ENCODE measurements around the gene ASRGL1.

ASRGL1 gene

DNA sequence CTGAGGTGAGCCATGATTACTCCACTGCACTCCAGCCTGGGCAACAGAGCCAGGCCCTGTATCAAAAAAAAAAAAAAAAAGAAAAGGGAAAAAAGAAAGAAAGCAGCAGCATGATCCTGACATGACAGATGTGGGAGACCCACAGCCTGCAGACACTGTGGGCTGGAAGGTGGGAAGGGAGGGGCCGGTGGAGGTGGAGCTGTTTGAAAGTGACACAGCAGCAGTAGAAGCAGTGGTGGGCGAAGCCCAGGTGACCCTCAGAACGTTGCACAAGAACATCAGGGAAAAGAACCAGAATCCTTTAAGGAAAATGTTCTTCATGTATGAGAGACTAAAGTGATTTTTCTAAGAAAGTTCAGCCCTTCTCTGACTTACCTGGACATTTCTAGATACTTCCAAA, 55.3 kb downstream of the ASRGL1 start:
- no peak for DNase-seq

DNA sequence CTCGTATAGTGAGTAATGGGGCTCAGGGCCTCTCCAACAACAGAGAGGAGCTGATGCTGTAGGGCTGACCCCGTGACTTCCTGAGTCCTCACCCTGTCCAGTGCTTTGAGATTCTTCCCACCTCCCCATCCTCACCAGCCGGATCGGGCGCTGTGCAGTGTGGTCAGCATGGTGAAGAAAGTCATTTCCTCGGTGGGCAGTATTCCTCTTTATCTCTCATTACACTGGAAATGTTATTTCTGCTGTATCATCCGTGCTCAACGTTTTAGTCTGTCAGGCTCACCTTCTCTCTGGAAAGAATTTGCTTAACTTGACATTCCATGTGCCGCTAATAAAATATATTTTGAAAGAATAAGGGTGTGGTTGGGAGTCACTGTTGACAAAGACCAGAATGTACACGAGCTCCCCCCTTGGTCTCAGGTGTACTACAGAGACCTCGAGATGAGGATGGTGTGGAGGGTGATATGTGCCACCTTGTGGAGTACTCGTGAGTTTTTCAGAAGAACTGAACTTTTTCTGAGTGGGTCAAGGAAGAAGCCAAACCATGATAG, 55.9 kb downstream of the ASRGL1 start:
- no peak for DNase-seq

DNA sequence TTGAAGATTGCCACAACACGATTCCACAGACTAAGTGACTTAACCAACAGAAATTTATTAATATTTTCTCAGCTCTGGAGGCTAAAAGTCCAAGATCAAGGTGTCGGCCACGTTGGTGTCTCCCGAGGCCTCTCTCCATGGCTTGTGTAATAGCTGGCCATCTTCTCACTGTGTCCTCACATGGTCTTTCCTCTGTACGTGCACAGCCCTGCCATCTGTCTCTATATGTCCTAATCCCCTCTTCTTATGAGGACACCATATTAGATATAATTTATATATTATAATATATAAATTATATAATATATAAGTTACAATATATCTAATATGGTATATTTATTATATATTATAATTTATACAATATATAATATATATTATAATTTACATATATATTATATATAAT, 56.5 kb downstream of the ASRGL1 start:
- no peak for DNase-seq

- peak in 54 of 58 donors; percentile 9 to 86 (median 62) for DNase-seq
Measured at GRCh38 chr11:62394825-62395538, 57.7 kb downstream of the ASRGL1 start.

DNA sequence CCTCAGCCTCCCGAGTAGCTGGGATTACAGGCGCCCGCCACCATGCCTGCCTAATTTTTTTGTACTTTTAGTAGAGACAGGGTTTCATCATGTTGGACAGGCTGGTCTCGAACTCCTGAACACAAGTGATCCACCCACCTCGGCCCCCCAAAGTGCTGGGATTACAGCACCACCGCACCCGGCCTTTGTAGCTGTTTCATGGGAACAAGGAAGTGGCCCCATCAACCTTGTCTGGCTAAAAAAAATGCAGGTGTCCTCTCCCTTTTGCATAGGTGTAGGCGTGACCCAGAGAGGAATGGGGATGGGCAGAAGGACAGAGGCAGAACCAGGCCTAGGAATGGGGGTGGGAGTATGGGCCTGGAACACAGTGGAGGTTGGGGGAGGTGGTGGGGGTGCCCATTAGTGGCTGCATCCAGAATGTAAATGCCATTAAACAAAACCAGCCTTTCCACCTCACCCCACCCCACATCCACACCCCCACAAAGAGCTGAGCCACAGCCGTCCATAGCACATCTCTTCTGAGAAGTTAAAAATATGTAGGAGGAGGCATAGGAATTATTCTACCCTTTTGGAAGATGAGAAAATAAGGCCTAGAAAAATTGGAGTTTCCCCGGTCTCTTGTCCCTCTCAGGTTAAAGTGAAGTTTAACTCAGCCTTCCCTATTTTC, 58.8 kb downstream of the ASRGL1 start:
- no peak for DNase-seq

GRCh38 chr11:62398011-62398994, 61.1 kb downstream of the ASRGL1 start:
- no peak for DNase-seq

DNA sequence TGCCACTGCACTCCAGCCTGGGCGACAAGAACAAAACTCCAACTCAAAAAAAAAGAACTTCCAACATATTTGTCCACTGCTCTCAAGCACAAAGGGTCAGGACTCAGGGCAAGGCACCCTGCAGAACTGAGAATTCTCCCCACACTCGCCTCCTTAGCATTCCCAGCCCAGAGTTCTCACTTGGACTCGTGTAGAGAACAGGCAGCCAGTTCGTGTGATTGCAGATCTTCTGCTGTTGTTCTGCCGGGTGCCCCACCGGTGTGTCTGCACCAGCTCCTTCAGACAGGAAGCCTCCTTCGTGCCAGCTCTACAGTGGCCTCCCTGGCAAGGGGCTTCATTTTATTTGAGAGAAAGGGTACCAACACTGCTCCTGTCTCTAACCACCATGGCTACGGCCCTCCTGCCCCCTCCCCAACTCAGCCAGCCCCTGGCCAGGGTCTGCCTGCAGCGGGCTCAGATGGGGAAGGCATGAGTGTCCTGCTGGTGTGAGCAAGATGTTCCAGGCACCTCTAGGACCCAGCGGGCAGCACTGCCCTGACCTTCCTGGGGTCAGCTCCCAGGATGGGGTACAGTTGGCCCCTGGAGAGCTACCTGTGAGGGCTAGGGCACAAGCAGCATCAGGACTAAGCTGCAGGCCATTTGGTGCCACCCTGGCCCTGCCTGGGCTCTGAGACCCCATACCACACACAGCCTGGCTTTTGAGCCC, 62.1 kb downstream of the ASRGL1 start:
- DNase-seq: peak in 11 of 58 donors; percentile 13 to 50 (median 19)

DNA sequence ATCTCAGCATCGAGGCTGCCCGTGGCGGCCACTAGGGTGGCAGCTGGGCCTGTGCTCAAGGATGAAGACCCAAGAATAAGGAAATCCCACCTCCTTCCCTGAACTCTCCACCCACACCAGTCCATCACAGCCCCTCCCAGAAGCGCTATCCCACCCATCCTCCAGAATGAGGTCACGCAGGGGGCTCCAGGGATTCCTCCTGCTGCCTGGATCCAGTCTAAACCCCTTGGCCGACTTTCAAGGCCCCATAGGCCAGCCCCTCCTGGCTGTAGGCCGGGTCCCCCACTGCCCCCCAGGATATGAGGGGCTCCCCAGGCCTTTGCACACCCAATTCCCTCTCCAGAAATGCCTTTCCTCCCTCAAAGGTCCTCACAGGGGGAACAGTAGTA, 62.6 kb downstream of the ASRGL1 start:
- no peak for DNase-seq

GRCh38 chr11:62400281-62400680, 63.0 kb downstream of the ASRGL1 start:
- peak in 1 of 58 donors; percentile 19 for DNase-seq

- peak in 51 of 58 donors; percentile 20 to 86 (median 60) for DNase-seq
Measured at GRCh38 chr11:62400760-62401159, 63.5 kb downstream of the ASRGL1 start.

GRCh38 chr11:62401356-62401755, 64.1 kb downstream of the ASRGL1 start:
- DNase-seq: no peak

GRCh38 chr11:62401811-62402210, 64.6 kb downstream of the ASRGL1 start:
- no peak for DNase-seq

- peak in 1 of 58 donors; percentile 15 for DNase-seq
Measured at GRCh38 chr11:62402226-62402959, 65.1 kb downstream of the ASRGL1 start.

DNA sequence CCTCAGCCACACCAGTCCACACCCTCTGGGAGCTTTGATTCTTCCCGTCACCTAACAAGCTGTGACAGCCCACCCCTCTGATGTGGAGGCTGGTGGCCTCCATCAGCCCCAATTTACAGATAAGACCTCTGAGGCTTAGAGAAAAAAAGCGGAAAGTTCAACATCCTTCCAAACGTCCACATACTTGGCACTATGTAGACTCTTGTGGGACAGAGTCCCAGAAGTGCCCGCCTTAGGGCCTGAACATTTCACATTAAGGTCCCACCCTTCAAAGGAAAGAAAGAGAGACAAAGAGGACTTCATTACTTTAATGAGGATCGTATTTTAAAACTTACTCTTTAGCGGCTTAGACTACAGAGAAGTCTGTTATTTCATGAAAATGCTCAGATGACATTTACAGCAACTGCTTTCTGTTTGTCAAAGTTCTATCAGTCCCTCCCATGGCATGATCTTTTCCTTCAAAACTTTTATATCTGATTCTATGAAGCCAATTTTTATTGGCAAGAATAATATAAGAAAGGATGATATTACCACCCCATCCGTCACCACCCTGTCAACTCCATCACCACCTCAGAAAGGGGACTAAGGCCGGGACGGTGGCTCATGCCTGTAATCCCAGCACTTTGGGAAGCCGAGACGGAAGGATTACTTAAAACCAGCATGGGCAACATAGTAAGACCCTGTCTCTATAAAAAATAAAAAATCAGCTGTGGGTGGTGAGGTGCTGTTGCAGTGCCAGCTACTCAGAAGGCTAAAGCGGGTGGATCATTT, 65.9 kb downstream of the ASRGL1 start:
- no peak for DNase-seq

- DNase-seq: no peak
Measured at GRCh38 chr11:62404435-62404834, 67.2 kb downstream of the ASRGL1 start.

DNA sequence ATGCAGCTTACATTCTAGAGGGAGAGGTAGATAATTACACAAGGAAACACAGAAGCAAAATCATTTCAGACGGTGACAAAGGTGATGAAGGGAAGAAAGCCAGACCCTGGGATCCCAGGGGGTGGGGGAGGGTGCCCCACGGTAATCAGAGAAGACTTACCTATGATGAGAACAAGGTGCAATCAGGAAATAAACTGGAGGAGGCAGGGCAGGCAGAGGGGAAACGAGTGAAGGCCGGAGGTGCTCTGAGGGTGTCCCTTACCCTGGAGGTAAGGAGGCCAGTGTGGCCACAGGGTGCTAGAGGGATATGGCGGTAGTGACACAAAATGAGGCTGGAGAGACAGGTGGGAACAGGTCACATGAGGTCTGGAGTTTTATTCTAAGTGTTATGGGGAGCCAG, 67.7 kb downstream of the ASRGL1 start:
- no peak for DNase-seq

GRCh38 chr11:62406034-62406433, 68.8 kb downstream of the ASRGL1 start:
- DNase-seq: no peak

DNA sequence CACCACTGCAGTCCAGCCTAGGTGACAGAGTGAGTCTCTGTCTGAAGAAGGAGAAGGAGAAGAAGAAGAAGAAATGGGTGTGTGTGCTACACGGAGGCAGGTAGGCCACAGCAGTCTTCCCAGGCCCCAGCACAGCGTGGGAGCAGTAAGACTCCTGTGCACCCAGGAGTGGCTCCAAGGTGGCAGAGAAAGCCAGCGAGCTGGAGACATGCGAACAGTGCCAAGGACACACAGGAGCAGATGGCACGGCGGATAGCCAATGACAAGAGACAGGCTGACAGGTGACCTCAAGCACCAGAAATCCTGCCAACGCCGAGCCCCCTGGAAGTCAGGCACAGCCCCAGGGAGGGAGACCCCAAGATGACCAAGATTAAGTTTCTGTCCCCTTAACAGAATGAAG, 72.6 kb downstream of the ASRGL1 start:
- no peak for DNase-seq

GRCh38 chr11:62410972-62411371, 73.7 kb downstream of the ASRGL1 start:
- no peak for DNase-seq

Measured in anterior cingulate cortex (tissue), 58 donors.